IMR-90 (cell line): ENCODE data around the gene NRSN1. TPM values are rescaled to one million over a fixed set of nuclear protein-coding genes. Genes with fewer than 3 reads are reported as not detected.

Source experiments
- ATAC-seq: fragments of 200-7000 bp; cut with Tn5 transposase; 2 replicates; pipeline ENCODE4 v1.9.1; 2020; ENCODE audit warnings: low read depth, mild to moderate bottlenecking, moderate library complexity
- BruUV-seq: library from RNA; stranded (reverse); fragments of 400-500 nt; replicated peaks from 2 replicates; lab custom pipeline; 2021; lab: Mats Ljungman, UMichigan
- CTCF ChIA-PET: fragments of 300-600 bp; formaldehyde crosslinking; extraction: SDS; loops from one replicate; lab custom pipeline; 2021; ENCODE audit warnings: antibody characterized with exemption; lab: Yijun Ruan, JAX
- POLR2A ChIA-PET: fragments of 300-600 bp; sonication (Branson Sonifier 250); formaldehyde crosslinking; loops from one replicate; lab custom pipeline; 2022; ENCODE audit warnings: antibody characterized with exemption; ENCODE audit not compliant: unreplicated experiment; lab: Charles Lee
- DNase-seq: peaks from one replicate; pipeline ENCODE4 v3.0.0; 2013
- H2AFZ ChIP-seq: replicated peaks from 2 replicates; pipeline ENCODE3; 2013; ENCODE audit warnings: low read length, mild to moderate bottlenecking; ENCODE audit not compliant: poor library complexity
- H2AK5ac ChIP-seq: 2 replicates; pipeline ENCODE4 v1.6.1; 2013; ENCODE audit warnings: low read depth, low read length, inconsistent platforms
- H2AK9ac ChIP-seq: replicated peaks from 2 replicates; pipeline ENCODE3; 2013; ENCODE audit warnings: mild to moderate bottlenecking, low read depth, low read length, moderate library complexity; ENCODE audit not compliant: poor library complexity
- H2BK120ac ChIP-seq: 2 replicates; pipeline ENCODE4 v1.6.1; 2013; ENCODE audit warnings: low read depth, low read length, inconsistent platforms
- H2BK15ac ChIP-seq: 3 replicates; pipeline ENCODE4 v1.6.1; 2013; ENCODE audit warnings: low read depth, low read length, inconsistent platforms
- H2BK20ac ChIP-seq: 2 replicates; pipeline ENCODE4 v1.6.1; 2013; ENCODE audit warnings: low read depth, mild to moderate bottlenecking, inconsistent platforms, low read length, moderate library complexity
- H2BK5ac ChIP-seq: 2 replicates; pipeline ENCODE4 v1.6.1; 2013; ENCODE audit warnings: mild to moderate bottlenecking, low read depth, low read length, inconsistent platforms; ENCODE audit not compliant: poor library complexity, severe bottlenecking
- H3K14ac ChIP-seq: replicated peaks from 2 replicates; pipeline ENCODE4 v1.6.1; 2013; ENCODE audit warnings: low read depth, low read length, inconsistent platforms
- H3K18ac ChIP-seq: 2 replicates; pipeline ENCODE4 v1.6.1; 2013; ENCODE audit warnings: low read depth, low read length, control low read depth
- H3K23ac ChIP-seq: 2 replicates; pipeline ENCODE4 v1.6.1; 2013; ENCODE audit warnings: low read depth, low read length, inconsistent platforms
- H3K27ac ChIP-seq: 2 replicates; pipeline ENCODE4 v1.5.1; 2013; ENCODE audit warnings: mild to moderate bottlenecking, control low read depth, low read length; ENCODE audit not compliant: insufficient read depth
- H3K27me3 ChIP-seq: 2 replicates; pipeline ENCODE4 v1.6.1; 2013; ENCODE audit warnings: low read length; ENCODE audit not compliant: control insufficient read depth, insufficient read depth
- H3K36me3 ChIP-seq: 2 replicates; pipeline ENCODE4 v1.6.1; 2013; ENCODE audit warnings: low read length, mixed read lengths; ENCODE audit not compliant: control insufficient read depth, insufficient read depth
- H3K4ac ChIP-seq: 2 replicates; pipeline ENCODE4 v1.6.1; 2013; ENCODE audit warnings: low read depth, low read length, inconsistent platforms
- H3K4me1 ChIP-seq: 2 replicates; pipeline ENCODE4 v1.6.1; 2013; ENCODE audit warnings: low read length, mixed read lengths; ENCODE audit not compliant: control insufficient read depth, insufficient read depth
- H3K4me2 ChIP-seq: 2 replicates; pipeline ENCODE4 v1.6.1; 2013; ENCODE audit warnings: low read depth, mild to moderate bottlenecking, control low read depth, low read length, moderate library complexity
- H3K4me3 ChIP-seq: 2 replicates; pipeline ENCODE4 v1.5.1; 2013; ENCODE audit warnings: low read depth, mild to moderate bottlenecking, control low read depth, low read length, moderate library complexity; ENCODE audit not compliant: insufficient read depth
- H3K56ac ChIP-seq: 2 replicates; pipeline ENCODE4 v1.6.1; 2013; ENCODE audit warnings: low read length, inconsistent platforms; ENCODE audit not compliant: insufficient read depth; ENCODE audit errors: extremely low read depth
- H3K79me1 ChIP-seq, 2 experiments: 2 replicates each; pipeline ENCODE4 v1.6.1; 2013; ENCODE audit warnings: low read length in 2 of 2, inconsistent platforms in 1 of 2, low read depth in 1 of 2
- H3K9ac ChIP-seq: 2 replicates; pipeline ENCODE4 v1.6.1; 2013; ENCODE audit warnings: low read depth, low read length, control low read depth
- H3K9me1 ChIP-seq: 2 replicates; pipeline ENCODE4 v1.6.1; 2013; ENCODE audit warnings: low read length, inconsistent platforms; ENCODE audit not compliant: insufficient read depth
- H3K9me3 ChIP-seq: 2 replicates; pipeline ENCODE4 v1.6.1; 2013; ENCODE audit warnings: low read length; ENCODE audit not compliant: control insufficient read depth, insufficient read depth
- H4K20me1 ChIP-seq: 2 replicates; pipeline ENCODE4 v1.6.1; 2013; ENCODE audit warnings: low read length, inconsistent platforms; ENCODE audit not compliant: insufficient read depth
- H4K5ac ChIP-seq: 2 replicates; pipeline ENCODE4 v1.6.1; 2013; ENCODE audit warnings: mild to moderate bottlenecking, low read depth, low read length, control low read depth
- H4K8ac ChIP-seq, 2 experiments: 2 replicates each; pipeline ENCODE4 v1.6.1; 2013; ENCODE audit warnings: low read depth in 2 of 2, low read length in 2 of 2, control low read depth in 1 of 2, inconsistent platforms in 1 of 2
- H4K91ac ChIP-seq: 2 replicates; pipeline ENCODE4 v1.6.1; 2013; ENCODE audit warnings: low read depth, low read length, inconsistent platforms; ENCODE audit not compliant: insufficient read depth
- BHLHE40 ChIP-seq: fragments of 150-350 bp; IDR thresholded peaks from 2 replicates; pipeline ENCODE4 v1.6.1; 2016; ENCODE audit warnings: mild to moderate bottlenecking, low read depth, low read length
- CEBPB ChIP-seq: IDR thresholded peaks from 2 replicates; pipeline ENCODE4 v1.6.1; 2012; ENCODE audit warnings: low read depth, low read length, improper control_type of control experiment
- CHD1 ChIP-seq: IDR thresholded peaks from 2 replicates; pipeline ENCODE4 v1.6.1; 2012; ENCODE audit warnings: low read depth, low read length, improper control_type of control experiment
- CTCF ChIP-seq: conservative IDR thresholded peaks from 2 replicates; pipeline ENCODE4 v1.5.1; 2012; ENCODE audit warnings: mild to moderate bottlenecking, low read depth, low read length, improper control_type of control experiment
- ELK1 ChIP-seq: fragments of 150-350 bp; IDR thresholded peaks from 2 replicates; pipeline ENCODE4 v1.6.1; 2016; ENCODE audit warnings: low read depth, mild to moderate bottlenecking, low read length, moderate library complexity, borderline replicate concordance
- MAFK ChIP-seq: IDR thresholded peaks from 2 replicates; pipeline ENCODE4 v1.6.1; 2012; ENCODE audit warnings: low read depth, low read length, improper control_type of control experiment
- MAZ ChIP-seq: IDR thresholded peaks from 2 replicates; pipeline ENCODE4 v1.6.1; 2012; ENCODE audit warnings: low read depth, mild to moderate bottlenecking, low read length, improper control_type of control experiment, moderate library complexity, borderline replicate concordance
- NFE2L2 ChIP-seq: fragments of 150-350 bp; IDR thresholded peaks from 2 replicates; pipeline ENCODE4 v1.6.1; 2016; ENCODE audit warnings: low read depth, mild to moderate bottlenecking, low read length
- POLR2A ChIP-seq: IDR thresholded peaks from 2 replicates; pipeline ENCODE4 v1.6.1; 2012; ENCODE audit warnings: mild to moderate bottlenecking, low read depth, low read length
- RAD21 ChIP-seq: IDR thresholded peaks from 2 replicates; pipeline ENCODE4 v1.6.1; 2012; ENCODE audit warnings: low read length, improper control_type of control experiment
- RCOR1 ChIP-seq: IDR thresholded peaks from 2 replicates; pipeline ENCODE4 v1.6.1; 2012; ENCODE audit warnings: mild to moderate bottlenecking, low read length, improper control_type of control experiment; ENCODE audit not compliant: insufficient replicate concordance
- RFX5 ChIP-seq: IDR thresholded peaks from 2 replicates; pipeline ENCODE4 v1.8.0; 2012; ENCODE audit warnings: low read depth, mild to moderate bottlenecking, low read length, moderate library complexity
- USF2 ChIP-seq: fragments of 150-350 bp; IDR thresholded peaks from 2 replicates; pipeline ENCODE4 v1.6.1; 2017; ENCODE audit warnings: mild to moderate bottlenecking, antibody characterized with exemption, low read length, low read depth
- whole genome bisulfite sequencing, 2 experiments: methylation state at CpG; one replicate each; pipeline versions ENCODE4 v1.1.5 to v1.1.7; 2013; ENCODE audit warnings: missing lambda C conversion rate in 2 of 2; ENCODE audit not compliant: insufficient read length in 1 of 2; ENCODE audit errors: extremely low coverage in 2 of 2; 5-methylcytosine and 5-hydroxymethylcytosine counted together
- dilution Hi-C: fragments of 300-500 bp; cut with HindIII; formaldehyde crosslinking; loops from one replicate; pipeline ENCODE4 v1.14.3; 2018; ENCODE audit warnings: low sequenced_read_pairs; ENCODE audit not compliant: unreplicated experiment
- in situ Hi-C: fragments of 300-500 bp; cut with MboI; formaldehyde crosslinking; loops from 3 replicates; pipeline ENCODE4 v1.14.3; 2019; ENCODE audit warnings: low sequenced_read_pairs, inconsistent platforms, mixed read lengths
- intact Hi-C: fragments of 100-400 bp; cut with micrococcal nuclease; formaldehyde crosslinking; loops from 2 replicates; pipeline ENCODE4 v1.10.0; 2022
- polyA plus RNA-seq, 3 experiments: library from polyadenylated mRNA; depleted of rRNA; stranded (reverse); fragments of >200 nt; gene quantifications; 2 replicates each; pipeline ENCODE4 v1.2.3, GENCODE V29; 2012; ENCODE audit warnings: low replicate concordance in 1 of 3
- total RNA-seq: library from RNA; depleted of rRNA; stranded (reverse); fragments of >200 nt; gene quantifications from 2 replicates; pipeline ENCODE4 v1.2.3, GENCODE V29; 2012

The NRSN1 gene
- total and polyA plus RNA-seq, 2 of the 4 experiments (the other 2 are of a cell fraction), result not detected

DNA sequence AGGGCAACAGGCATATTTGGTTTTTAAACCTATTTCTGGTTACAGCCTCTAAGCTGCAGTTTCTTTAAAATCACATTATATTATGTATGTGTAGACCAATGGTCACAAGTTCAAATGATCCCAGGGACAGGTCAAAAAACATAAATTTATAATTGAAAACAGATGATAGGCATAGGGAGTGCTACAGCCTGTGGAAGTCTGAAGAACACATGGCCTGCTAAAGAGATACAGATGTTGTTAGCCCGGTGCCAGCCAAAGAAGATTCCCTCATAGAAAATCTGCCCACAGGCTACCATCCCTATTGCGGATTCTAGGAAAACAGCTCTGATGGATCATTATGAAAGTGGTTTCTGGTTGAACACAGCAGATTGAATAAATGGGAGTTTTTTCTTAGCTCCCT is 65.3 kb downstream of the NRSN1 start:
- dilution Hi-C loops (no loop called here), in situ Hi-C loops (no loop called here)

More for the DNA sequence above, 65.3 kb downstream of the NRSN1 start:
- POLR2A ChIA-PET, result no interaction called here
- no peak overlapping the region for H3K14ac ChIP-seq
- H2BK20ac ChIP-seq, result no peak overlapping the region
- no peak overlapping the region for H3K9ac ChIP-seq
- no peak overlapping the region for H2BK120ac ChIP-seq
- H3K4ac ChIP-seq, result no peak overlapping the region
- WGBS, 2 experiments, result no CpG with 5 or more reads among the region's 2 CpGs
- no peak overlapping the region for H2AK9ac ChIP-seq
- no peaks in the 10 kb centered on the region for H3K79me1 ChIP-seq
- H2BK15ac ChIP-seq, result no peak overlapping the region
- no peak overlapping the region for H4K5ac ChIP-seq
- CTCF ChIA-PET, result no interaction called here
- H3K9me3 ChIP-seq, result peaks cover 2% of the 10 kb centered on the region; the same call in 1 of the 2 replicates
- DNase-seq (no peak), ATAC-seq (no peak)
- H3K18ac ChIP-seq, result no peak overlapping the region
- intact Hi-C loops, result no loop called here
- H3K4me3 ChIP-seq, result no peak overlapping the region
- H3K9me1 ChIP-seq, result no peaks in the 10 kb centered on the region
- no peak overlapping the region for H4K8ac ChIP-seq
- H3K4me2 ChIP-seq, result no peak overlapping the region
- no peak overlapping the region for H2BK5ac ChIP-seq
- H3K4me1 ChIP-seq, result no peaks in the 10 kb centered on the region
- no peak overlapping the region for H3K56ac ChIP-seq
- H3K36me3 ChIP-seq, result no peaks in the 10 kb centered on the region
- H3K27ac ChIP-seq, result no peak overlapping the region
- no peak for TF ChIP-seq CTCF
- TF ChIP-seq CHD1, result no peak
- TF ChIP-seq POLR2A, result no peak
- no peak for TF ChIP-seq NFE2L2
- no peak for TF ChIP-seq MAZ
- TF ChIP-seq RCOR1, result no peak
- TF ChIP-seq BHLHE40, result no peak
- no peak for TF ChIP-seq ELK1
- TF ChIP-seq MAFK, result no peak
- TF ChIP-seq USF2, result no peak
- TF ChIP-seq RAD21, result no peak
- TF ChIP-seq CEBPB, result no peak
- no peak for TF ChIP-seq RFX5
- no peak overlapping the region for H2AK5ac ChIP-seq
- no TSS peak for BruUV-seq
- H3K23ac ChIP-seq, result no peak overlapping the region
- no peaks in the 10 kb centered on the region for H4K20me1 ChIP-seq
- no peaks in the 10 kb centered on the region for H3K27me3 ChIP-seq
- no peak overlapping the region for H2AFZ ChIP-seq
- no peak overlapping the region for H4K91ac ChIP-seq
